ENCODE data around the gene MTMR4. TPM values are rescaled to one million over a fixed set of nuclear protein-coding genes. Genes with fewer than 3 reads are reported as not detected.

Gene MTMR4
- total and polyA plus RNA-seq, 3 donors from 2014 or later, result 59.3 to 183 (median 146) TPM

DNA sequence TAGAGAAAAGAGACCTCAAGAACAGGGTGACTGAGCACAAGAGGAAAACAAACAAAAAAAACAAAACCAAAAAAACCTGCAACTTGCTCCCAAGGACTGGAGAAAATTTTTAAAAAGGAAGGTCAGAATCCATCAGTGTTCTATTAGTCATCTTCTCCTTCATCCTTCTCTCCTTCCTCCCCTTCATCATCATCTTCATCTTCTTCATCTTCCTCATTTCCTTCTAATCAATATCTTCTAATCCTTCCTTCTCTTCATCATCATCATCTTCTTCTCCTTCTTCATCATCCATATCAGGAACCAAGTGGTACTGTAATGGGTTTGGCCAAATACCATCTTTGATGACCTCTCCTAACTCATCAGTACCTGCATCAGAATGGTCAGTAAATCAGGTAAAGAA is 38.5 kb downstream of the MTMR4 start:
- no peak for TF ChIP-seq POLR2A (IDR thresholded peaks at IDR 0.05)
- TF ChIP-seq, protein P1, sequence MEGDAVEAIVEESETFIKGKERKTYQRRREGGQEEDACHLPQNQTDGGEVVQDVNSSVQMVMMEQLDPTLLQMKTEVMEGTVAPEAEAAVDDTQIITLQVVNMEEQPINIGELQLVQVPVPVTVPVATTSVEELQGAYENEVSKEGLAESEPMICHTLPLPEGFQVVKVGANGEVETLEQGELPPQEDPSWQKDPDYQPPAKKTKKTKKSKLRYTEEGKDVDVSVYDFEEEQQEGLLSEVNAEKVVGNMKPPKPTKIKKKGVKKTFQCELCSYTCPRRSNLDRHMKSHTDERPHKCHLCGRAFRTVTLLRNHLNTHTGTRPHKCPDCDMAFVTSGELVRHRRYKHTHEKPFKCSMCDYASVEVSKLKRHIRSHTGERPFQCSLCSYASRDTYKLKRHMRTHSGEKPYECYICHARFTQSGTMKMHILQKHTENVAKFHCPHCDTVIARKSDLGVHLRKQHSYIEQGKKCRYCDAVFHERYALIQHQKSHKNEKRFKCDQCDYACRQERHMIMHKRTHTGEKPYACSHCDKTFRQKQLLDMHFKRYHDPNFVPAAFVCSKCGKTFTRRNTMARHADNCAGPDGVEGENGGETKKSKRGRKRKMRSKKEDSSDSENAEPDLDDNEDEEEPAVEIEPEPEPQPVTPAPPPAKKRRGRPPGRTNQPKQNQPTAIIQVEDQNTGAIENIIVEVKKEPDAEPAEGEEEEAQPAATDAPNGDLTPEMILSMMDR (IDR thresholded peaks at IDR 0.05), result no peak
- intact Hi-C loops (cut with DNase I; ENCODE audit: low total_unique reads), result no loop called here
- no peak overlapping the region for H3K27ac ChIP-seq
- no peaks in the 10 kb centered on the region for H3K9me3 ChIP-seq
- no peaks in the 10 kb centered on the region for H3K4me1 ChIP-seq
- no peak overlapping the region for H3K4me3 ChIP-seq
- H3K36me3 ChIP-seq (ENCODE audit: low read depth, missing control alignments), result no peaks in the 10 kb centered on the region
- no peaks in the 10 kb centered on the region for H3K27me3 ChIP-seq
- no peak for DNase-seq

DNA sequence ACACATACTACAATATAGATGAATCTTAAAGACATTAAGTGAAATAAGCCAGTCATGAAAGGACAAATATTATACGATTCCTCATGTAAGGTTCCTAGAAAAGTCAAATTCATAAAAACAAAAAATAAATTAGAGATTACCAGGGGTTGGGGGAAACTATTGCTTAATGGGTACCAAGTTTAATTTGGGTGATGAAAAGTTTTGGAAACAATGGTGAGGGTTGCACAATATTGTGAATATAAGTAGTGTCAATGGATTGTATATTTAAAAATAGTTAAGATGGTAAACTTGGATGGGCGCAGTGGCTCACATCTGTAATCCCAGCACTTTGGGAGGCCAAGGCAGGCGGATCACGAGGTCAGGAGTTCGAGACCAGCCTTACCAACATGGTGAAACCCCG is 44.1 kb downstream of the MTMR4 start:
- no peaks in the 10 kb centered on the region for H3K9me3 ChIP-seq
- no peak overlapping the region for H3K4me3 ChIP-seq
- TF ChIP-seq POLR2A (IDR thresholded peaks at IDR 0.05), result no peak
- TF ChIP-seq, protein P1 (IDR thresholded peaks at IDR 0.05), result no peak

DNA sequence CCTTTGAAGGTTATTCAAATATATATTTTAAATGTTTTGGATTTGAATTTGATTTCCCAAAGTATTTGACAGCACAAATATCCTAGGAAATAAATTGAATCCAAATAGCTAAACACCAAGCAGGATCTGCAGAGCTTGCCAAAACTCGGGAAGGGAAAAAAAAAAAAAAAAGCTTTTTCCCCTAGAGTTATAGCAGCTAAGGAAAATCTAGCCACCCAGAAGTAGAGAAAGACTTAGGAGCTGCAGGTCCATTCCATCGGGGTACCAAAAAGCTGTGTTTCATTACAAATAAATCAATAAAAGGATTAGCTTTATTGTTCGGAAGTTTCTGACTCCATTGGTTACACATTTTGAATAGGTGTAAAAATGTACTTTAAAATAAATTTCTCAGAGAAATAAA is 45.5 kb downstream of the MTMR4 start:
- Histone ChIP-seq H3K4me1 (no peaks in the 10 kb centered on the region), H3K27me3 (no peaks in the 10 kb centered on the region), H3K4me3 (no peak overlapping the region), H3K9me3 (no peaks in the 10 kb centered on the region), H3K36me3 (ENCODE audit: low read depth, missing control alignments) (no peaks in the 10 kb centered on the region), H3K27ac (no peak overlapping the region)
- intact Hi-C loops (cut with DNase I; ENCODE audit: low total_unique reads), result no loop called here
- TF ChIP-seq, protein P1 (IDR thresholded peaks at IDR 0.05), result no peak
- no peak for TF ChIP-seq POLR2A (IDR thresholded peaks at IDR 0.05)
- 79 to 80% methylated on average over 3 of the region's 3 CpGs for WGBS, 2 donors
- DNase-seq, result no peak

More for the DNA sequence above, 44.1 kb downstream of the MTMR4 start:
- H3K27ac ChIP-seq, result no peak overlapping the region
- no peaks in the 10 kb centered on the region for H3K4me1 ChIP-seq
- WGBS, 2 donors, result 93 to 96% methylated on average over 6 of the region's 6 CpGs
- H3K36me3 ChIP-seq (ENCODE audit: low read depth, missing control alignments), result no peaks in the 10 kb centered on the region
- H3K27me3 ChIP-seq, result no peaks in the 10 kb centered on the region
- no peak for DNase-seq
- intact Hi-C loops (cut with DNase I; ENCODE audit: low total_unique reads), result no loop called here

DNA sequence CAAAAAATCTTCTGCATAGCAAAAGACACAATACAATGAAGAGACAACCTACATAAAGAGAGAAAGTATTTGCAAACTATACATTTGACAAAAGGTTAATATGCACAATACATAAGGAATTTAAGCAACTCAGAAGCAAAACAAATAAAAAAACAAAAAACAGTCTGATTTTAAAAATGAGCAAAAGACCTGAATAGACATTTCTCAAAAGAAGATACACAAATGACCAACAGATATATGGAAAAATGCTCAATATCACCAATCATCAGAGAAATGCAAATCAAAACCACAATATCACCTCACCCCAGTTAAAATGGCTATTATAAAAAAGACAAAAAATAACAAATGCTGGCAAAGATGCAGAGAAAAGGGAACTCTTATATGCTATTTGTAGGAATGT is 58.9 kb downstream of the MTMR4 start:
- Histone ChIP-seq H3K27ac (no peak overlapping the region), H3K9me3 (no peaks in the 10 kb centered on the region), H3K4me3 (no peak overlapping the region), H3K4me1 (no peaks in the 10 kb centered on the region), H3K27me3 (no peaks in the 10 kb centered on the region), H3K36me3 (ENCODE audit: low read depth, missing control alignments) (no peaks in the 10 kb centered on the region)
- intact Hi-C loops (cut with DNase I; ENCODE audit: low total_unique reads), result no loop called here
- TF ChIP-seq, protein P1 (IDR thresholded peaks at IDR 0.05), result no peak
- no peak for TF ChIP-seq POLR2A (IDR thresholded peaks at IDR 0.05)
- no peak for DNase-seq

DNA sequence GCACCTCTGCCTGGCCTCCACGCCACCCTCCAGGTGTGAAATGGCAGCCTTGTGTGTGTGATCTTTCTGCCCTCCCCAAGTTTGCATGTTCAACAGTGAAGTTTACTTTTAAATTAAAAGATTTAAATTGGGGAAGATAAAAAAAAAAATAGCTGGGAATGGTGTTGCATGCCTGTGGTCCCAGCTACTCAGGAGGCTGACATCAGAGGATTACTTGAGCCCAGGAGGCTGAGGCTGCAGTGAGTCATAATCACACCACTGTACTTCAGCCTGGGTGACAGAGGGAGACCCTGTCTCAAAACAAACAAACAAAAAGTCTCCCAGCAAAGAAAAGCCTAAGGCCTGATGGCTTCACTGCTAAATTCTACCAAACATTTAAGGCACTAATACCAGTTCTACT is 61.7 kb downstream of the MTMR4 start:
- 95 to 100% methylated on average over 1 of the region's 1 CpG for WGBS, 2 donors
- Histone ChIP-seq H3K36me3 (ENCODE audit: low read depth, missing control alignments) (no peaks in the 10 kb centered on the region), H3K9me3 (no peaks in the 10 kb centered on the region), H3K27ac (no peak overlapping the region), H3K4me1 (no peaks in the 10 kb centered on the region), H3K4me3 (no peak overlapping the region), H3K27me3 (no peaks in the 10 kb centered on the region)
- TF ChIP-seq, protein P1 (IDR thresholded peaks at IDR 0.05), result no peak
- no peak for TF ChIP-seq POLR2A (IDR thresholded peaks at IDR 0.05)
- intact Hi-C loops (cut with DNase I; ENCODE audit: low total_unique reads), result no loop called here
- DNase-seq, result no peak

All from testis (tissue), 3 donors.